HG02973 (cell line): ENCODE results near the gene ERC2.

ENCODE experiments used
- ATAC-seq: cut with Tn5 transposase; IDR thresholded peaks from one replicate; pipeline ENCODE4 v1.9.1; 2021; ENCODE audit warnings: moderate library complexity; ENCODE audit not compliant: unreplicated experiment

Gene ERC2

DNA sequence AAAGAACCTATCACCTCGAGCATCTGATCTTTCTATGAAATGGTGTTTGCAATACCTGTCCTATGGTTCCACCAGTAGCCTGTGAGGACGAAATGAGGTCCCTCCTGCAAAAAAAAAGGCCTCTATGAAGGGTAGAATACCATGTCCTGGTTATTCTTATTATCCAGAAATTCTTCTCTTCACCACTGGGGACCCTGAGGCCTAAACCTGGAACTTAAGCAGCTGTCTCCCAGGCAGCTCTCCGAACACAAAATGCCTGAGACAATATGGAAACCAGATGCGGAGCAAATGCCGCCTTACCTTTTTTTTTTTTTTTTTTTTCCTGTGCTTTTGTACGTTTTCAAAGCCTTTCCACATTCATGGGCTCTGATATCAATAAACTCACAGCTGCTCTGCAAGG, 919.1 kb downstream of the ERC2 start:
- ATAC-seq: no peak

DNA sequence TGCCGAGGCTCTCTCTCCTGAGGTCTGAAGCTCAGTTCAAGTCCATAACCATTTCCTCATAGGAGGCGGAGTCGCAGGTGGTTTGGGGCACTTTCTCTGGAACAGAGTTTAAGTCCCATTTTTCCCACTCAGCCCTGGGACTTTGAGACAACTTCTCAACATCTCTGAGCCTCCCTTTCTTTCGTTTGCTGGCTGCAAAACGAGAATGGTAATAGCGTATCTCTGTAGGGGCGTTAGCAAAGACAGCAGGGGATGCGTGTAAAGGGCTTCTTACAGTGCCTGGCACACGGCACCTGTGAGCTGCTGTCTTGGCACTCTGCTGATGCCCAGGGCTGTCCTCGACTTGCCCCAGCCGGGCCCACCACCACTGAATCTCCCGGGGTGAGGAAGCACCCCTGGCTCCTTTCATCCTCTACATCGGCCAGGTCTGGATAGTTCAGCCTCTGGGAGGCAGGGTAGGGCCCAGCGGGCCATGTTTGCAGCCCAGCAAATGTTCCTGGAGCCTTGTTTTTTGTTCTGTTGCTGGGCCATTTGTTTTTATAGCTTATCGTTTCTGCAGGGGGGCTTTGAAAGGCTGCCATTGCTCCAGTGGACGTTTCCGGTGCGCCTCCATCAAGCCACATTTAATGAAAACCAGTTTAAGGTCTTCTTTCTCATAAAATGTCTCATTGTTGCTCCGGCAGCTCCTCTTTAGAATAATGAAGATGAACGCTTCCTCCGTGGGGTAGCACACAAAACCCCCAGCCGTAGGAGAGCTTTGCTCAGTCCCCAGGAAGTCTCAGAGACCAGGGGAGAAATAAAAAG, 921.2 kb downstream of the ERC2 start:
- ATAC-seq: no peak

DNA sequence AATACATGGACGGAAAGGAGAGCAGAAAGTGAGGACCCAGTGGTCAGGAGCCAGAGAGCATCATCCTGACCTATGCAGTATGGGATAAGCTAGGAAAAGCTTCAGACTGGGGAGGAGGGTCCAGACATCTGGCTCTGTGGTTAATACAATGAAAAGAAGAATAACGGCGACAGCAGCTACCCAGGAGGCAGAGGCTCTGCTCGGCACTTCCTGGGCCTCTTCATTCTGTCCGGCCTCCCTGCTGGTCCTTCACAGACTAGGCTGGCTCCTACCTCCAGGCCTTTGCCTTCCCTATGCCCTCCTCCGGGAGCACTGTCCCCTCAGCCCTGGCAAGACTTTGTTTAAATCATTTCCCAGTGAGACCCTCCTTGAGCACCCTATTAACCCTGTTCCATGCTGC, 922.3 kb downstream of the ERC2 start:
- no peak for ATAC-seq

DNA sequence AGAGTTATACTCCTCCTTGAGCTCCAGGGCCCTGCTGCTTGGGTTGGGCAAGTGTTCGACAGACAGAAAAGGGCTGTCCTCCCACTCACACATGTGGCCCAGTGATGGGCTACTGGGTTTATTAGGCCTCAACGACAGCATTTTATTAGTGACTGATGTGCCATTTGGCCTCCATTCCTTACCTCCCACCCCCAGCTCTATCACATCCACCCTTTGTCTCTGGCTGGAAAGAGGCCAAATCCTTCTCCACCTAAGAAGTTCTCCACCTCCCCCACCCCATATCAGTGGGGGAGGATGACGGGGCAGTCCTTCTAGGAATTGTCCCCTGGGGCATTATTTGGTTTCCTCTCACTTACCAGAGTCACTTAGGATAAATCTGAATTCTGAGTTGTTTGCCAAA, 924.0 kb downstream of the ERC2 start:
- ATAC-seq: no peak

DNA sequence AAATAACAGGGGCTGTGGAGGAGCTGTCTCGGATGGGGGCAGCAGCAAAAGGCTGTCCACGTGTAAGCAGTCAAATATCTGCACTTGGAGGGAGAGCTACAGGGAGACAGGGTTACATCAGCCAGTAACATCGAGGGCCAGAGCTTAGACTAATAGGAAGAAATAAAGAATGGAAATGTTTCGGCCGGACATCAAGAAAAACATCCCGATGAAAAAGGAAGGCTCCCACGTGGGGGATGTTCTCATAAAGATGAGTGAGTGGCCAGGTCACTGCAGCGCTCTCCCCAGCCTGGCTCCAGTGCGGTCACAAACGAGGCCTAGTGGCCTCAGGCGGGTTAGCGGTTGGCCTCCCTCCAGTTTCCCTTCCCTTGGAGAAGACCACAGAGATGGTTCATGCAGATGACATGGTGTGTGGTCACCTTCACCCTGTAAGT, 925.1 kb downstream of the ERC2 start:
- no peak for ATAC-seq

DNA sequence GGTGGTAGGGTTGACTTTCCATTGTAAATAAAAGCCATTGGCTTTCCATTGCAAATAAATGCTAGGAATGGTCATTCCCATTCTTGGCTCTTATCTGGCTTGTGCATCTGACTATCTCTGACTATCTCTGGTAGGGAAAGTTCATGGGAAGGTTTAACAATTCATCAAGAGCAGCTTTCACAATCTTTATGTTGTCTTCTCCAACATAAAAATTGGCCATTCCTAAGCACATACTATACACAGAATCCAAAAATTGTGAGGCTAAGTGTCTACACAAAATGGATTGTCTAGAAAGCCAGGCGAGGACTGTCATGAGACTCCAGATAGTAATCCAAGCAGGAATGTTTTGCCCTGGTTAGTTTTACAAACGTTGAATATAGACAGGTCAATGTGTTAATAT, 926.8 kb downstream of the ERC2 start:
- no peak for ATAC-seq

DNA sequence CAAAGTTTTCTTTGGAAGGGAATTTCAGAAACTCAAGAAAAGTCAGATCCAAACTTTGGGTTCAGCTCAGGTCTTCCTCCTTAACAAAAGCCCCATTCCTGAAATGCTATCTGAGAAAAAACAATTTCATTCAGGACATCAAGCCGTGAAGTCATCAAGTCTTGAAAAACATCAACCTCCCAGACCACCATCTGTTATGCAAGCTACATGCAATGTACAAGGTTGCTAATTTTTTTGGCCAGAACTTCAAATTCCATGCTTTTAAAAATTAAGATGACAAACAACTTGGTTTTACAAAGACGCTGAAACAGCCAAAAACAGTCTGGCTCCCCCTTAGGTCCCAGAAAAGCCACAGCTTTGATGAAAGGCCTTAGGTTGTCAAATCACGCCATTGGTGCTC, 927.3 kb downstream of the ERC2 start:
- no peak for ATAC-seq

DNA sequence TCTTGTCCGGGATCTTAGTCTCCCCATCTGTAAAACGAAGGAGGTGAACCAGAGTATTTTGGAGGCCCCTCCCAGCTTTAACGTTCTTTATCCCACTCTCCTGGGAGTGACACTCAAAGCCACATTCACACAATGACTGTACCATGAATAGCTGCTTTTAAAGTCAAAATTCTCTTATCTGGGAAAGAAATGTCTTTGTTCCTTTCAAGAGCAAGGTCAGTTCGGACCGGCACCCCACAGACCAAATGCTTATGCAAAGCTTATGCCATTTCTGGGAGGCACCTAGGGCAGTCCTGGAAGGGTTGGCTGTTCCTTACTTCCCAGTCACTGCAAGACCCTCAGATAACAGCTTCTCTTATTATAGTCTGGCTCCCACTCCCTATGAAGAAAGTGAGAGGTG, 927.7 kb downstream of the ERC2 start:
- ATAC-seq: no peak

DNA sequence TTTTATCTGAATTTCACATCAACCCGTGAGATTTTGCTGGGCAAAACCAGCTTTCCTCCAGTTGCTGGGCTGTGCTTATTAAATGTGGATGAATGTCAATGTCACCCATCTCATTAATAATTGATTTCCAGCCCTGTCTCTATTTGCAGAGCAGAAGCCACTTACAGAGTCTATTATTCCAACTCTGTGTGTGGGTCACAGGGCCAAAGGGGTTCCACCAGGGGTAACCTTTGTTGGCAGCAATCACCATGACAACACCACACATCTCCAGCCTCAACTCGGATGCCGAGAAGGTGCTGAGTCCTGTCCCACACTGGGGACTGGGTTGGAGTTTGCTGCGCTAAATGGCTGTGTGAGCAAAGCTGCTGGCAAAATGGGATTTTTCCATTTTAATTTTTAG, 930.1 kb downstream of the ERC2 start:
- ATAC-seq: no peak

DNA sequence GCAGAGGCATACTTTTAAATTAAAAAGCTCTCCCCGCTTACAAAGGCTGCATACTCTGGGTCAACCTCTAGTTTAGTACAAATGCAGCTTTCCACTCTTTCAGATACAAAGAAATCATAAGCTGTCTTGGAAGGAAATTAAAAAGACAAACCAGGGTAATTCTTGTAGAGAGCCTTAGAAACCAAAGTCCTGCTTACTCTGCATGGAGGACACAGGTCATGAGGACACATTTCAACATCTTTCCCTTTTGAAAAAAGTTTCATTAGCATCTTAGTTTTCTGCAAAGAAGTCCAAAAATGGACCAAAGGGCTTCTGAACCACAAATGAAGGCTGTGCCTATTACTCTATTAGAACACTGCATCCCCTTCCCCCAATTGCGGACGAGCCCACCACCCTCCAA, 930.7 kb downstream of the ERC2 start:
- no peak for ATAC-seq

DNA sequence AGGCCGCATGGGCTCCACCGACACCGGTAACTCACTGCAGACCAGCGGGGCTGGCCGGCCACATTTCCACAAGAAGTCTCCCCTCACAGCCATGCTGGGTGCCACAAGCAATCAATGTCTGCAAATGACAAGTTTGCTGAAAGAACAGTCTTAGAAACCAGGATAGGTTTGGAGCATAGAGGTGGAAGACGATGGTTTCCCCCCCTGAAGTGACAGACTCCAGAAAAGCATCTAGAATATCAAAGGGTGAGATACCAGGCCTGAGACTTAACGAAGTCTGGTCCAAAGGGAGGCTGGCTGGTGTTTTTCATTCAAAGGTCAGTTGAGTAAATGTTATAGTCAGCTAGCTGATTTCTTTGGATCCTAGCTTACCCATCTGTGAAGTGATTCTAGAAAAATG, 931.1 kb downstream of the ERC2 start:
- no peak for ATAC-seq

DNA sequence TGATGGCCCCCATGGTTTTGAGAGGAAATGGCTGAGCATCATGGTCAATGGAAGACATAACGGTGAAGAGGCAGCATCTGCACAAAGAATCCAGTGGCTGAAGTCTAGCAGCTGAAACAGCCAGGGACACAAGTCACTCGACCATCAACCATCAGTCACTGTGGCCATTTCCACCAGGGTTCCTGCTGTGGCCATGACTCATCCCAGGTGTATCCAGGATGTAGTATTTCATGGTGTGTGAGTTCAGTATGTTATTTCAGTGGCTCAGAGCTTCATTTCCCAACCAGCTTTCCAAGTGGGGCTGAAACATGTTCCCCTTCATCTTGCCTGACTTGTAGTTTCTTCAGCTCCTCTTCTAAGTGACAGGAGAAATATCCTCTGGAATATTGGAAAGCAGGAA, 933.4 kb downstream of the ERC2 start:
- no peak for ATAC-seq

DNA sequence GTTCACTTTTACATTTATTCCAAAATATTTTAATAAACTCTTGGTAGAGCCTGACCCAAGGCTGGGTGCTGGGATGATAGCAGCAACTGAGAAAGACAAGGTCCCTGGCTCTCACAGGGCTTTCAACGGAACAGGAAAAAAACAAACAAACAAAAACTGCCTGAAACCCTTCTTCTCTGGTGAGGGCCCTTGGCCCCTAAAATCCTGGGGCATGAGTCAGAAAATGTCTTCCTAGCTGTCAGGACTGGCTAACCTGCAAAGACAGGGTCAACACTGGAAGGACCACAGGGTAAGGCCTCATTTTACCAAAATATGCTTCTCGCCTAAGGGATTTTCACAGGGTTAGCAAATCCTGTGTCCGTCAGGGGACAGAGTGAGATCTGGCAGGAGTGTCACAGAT, 935.5 kb downstream of the ERC2 start:
- ATAC-seq: no peak

DNA sequence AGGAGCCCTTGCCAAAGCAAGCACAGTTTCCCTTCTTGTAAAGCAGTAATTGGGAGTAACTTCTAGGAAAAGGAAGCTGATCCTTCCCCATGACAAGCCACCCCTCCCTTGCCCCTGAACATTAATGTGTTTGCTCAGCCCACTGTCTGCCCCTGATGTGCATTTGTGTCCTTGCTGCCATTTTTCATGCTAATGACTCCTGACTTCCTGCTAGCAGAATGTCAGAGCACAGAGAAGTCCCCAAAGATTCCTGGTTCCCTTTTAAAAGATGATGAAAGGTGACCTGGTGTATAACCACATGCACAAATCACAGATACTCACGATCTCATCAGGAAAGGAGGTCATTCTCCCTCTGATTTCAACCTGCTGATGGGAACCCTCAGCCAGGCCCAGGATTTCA, 936.9 kb downstream of the ERC2 start:
- no peak for ATAC-seq

DNA sequence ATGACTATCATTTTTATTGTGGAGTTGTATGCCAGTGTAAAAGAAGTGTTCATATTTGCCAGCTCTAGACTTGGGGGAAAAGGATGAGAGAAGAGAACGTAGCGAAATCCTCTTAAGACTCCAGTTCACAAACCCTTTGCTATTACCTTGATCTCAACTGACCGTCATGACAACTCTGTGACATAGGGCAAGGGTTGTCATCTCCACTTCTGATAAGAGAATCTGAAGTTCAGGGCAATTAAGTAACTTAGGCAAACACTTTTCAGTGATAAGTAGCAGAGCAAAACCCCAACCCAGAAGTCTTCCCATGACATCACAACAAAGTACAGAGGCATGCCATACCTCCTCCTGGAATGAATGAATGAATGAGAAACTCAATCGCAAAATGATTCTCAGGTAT, 940.9 kb downstream of the ERC2 start:
- ATAC-seq: no peak

DNA sequence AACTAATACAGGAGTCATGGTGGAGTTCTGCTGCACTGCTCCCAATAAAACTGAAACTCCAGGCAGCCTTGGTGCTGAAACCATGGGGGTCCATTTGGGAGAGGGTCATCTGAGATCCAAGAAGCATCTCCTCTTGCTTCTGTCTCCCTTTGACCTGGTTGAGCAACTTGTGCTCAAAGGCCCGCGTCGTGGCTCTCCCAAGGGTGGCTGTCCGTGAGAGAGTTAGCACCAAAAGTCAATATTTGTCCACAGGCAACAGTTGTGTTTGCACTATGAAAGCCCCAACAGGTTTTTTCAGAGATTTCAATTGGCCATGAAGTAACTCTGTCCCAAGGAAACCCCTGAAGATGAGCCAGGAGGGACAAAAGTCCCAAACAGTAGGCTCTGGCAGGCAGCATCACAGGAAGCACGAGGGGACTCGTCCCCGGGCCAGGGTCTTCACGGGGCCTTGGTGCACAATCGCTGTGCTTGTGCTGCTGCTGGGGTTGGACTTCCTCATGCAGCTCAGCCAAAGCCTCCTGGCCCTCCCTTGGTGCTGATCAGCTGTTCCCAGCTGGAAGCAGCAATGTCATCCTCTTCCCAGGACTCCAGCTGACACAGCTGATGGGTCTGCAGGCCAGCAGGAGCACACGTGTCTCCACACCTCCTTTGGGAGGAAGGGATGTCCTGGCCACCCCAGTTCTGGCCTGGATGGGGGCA, 941.8 kb downstream of the ERC2 start:
- ATAC-seq: no peak

DNA sequence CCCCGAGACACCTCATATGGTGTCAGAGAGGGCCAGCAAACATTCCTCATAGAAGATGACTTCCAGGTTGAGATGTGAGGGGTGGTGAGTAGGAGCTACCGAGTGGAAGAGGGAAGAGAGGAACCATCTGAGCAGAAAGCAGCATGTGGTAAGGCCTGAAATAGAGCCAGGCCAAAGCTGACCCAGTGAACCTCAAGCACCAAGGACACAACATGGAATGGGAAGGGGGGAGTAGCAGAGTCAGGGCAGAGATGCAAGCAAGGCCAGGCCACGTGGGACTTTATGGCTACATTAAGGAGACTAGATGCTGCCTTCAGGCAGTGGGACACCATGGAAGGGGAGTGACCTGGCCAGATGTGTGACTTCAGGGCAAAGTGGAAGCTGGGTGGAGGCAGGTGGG, 942.8 kb downstream of the ERC2 start:
- ATAC-seq: no peak

DNA sequence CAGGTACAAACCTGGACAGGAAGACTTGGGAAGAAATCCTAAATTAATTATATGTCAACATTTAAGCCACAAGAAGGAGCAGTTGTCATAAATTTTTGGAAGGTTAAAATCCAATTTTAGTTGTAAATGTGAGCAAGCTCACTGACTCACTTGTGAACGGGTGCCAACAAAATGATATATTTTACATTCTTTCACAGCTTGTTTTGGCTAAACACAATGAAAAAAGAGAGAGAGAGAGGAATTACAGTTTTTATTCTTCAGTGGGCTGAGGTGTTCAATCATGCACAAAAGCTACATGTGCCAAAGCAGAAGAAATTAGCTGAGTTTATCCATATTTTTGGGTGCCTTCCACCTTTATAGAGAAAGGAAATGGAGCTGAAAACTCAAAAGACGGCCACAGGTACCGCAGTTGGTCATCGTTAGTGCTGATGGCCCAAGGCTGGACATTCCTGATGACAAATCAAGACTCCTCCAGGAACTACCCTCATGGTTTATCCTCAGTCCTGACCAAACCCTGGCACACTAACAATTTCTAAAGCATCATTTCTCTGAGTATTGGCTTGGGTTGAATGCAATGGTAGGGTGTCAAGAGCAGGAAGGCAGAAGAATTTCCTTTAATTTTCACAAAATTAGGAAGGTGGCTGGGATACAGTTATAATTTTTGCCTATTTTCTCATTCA, 943.6 kb downstream of the ERC2 start:
- no peak for ATAC-seq

DNA sequence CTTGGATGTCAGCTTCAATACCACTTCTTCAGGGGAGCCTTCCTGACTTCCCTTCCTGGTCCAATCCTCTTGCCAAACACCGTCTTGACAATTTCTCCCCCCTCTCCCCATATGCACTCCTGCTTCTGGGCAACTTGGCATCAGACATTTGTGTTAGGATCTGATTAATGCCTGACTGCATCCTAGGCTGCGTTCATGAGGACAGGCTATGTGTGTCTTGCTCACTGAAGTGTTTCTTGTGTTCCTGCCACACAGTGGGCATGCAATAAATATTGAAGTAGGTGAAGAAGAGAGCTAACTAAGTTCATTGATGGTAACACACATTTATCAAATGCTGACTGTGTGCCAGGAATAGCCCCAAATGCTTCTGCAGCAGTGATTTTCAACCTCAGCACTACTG, 944.8 kb downstream of the ERC2 start:
- ATAC-seq: no peak

DNA sequence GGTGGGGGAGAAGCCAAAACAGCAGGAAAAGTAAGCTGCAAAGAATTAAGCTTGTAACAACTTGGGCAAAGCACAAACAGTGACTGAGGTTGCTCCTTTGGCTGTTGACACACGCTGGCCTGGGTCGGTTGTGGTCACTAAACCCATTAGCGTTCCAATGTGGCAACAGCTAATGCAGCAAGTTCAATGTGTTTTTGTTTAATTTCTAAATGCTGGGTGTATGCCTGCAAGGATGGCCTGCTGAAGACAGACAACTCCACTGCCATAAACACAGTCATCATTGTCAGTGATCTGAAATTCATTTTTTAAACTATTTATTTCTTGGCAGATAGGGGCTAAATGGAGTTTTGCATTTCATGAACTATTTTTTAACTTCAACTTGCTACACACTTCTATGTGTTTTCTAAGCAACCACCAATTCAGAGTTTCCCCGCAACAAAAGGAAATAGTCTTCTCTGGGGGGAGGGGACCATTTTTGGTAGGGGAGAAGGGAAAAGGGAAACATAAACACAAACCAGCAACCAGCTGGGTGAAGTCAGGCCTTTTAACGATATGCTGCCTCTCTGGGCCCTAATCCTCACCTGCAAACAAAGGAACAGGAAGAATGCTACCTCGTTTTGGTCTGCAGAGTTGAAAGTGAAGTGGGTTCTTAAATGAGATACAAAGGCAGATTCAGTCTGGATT, 946.4 kb downstream of the ERC2 start:
- ATAC-seq: no peak

DNA sequence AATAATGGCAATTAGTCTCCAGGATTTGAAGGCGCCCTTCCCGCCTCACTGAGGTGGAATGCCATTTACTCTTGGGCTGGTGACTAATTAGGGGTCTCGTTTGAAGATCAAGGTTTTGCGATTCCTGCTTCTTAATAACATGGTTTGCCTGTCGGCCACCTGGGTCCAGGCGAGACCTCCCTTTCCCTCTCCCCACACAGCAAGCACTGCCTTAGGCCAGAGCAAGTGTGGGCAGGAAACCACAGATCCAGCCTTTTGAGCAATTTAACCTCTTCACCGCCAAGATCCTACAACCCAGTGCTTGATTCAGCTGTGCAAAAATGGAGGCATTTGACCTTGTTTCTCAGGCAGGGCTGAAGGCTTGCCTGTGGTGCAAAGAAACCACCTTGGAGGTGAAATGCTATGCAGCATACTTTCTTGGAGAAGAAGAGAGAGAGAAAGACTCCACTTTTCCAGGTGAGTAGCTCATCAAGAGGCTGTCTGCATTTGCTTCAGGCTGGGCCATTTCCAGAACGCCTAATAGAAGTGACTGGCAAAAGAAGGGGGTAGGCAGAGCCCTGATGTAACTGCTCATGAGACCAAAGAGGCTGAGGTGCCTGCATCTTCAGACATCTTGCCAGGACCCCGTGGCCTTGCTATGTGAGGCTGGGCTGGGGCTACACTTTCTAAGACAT, 947.1 kb downstream of the ERC2 start:
- no peak for ATAC-seq
